OCI-LY7 (cell line): ENCODE data around the gene ISYNA1. TPM values are rescaled to one million over a fixed set of nuclear protein-coding genes. Genes with fewer than 3 reads are reported as not detected.

ENCODE experiments used
- BruUV-seq: library from RNA; stranded (reverse); fragments of 400-500 nt; replicated peaks from 2 replicates; lab custom pipeline; 2021; lab: Mats Ljungman, UMichigan
- CTCF ChIA-PET: fragments of 300-600 bp; sonication (Branson Sonifier 250); formaldehyde crosslinking; loops from one replicate; lab custom pipeline; 2022; ENCODE audit warnings: antibody characterized with exemption; ENCODE audit not compliant: unreplicated experiment; lab: Charles Lee
- POLR2A ChIA-PET: fragments of 300-600 bp; sonication (Branson Sonifier 250); formaldehyde crosslinking; loops from one replicate; lab custom pipeline; 2022; ENCODE audit warnings: antibody characterized with exemption; lab: Charles Lee
- DNase-seq: peaks from one replicate; pipeline ENCODE4 v3.0.0-alpha.2; 2015; ENCODE audit warnings: low spot score
- H2AFZ ChIP-seq: fragments of 200-600 bp; sonication (generic), shearing (Covaris generic); 2 replicates; pipeline ENCODE4 v1.6.1; 2014; ENCODE audit warnings: mild to moderate bottlenecking, antibody characterized with exemption, low read length, moderate library complexity
- H3K27ac ChIP-seq: fragments of 200-600 bp; sonication (generic); 2 replicates; pipeline ENCODE4 v1.5.1; 2014; ENCODE audit warnings: mixed run types, low read depth, mild to moderate bottlenecking, moderate library complexity, low read length, inconsistent platforms; ENCODE audit not compliant: poor library complexity, severe bottlenecking
- H3K36me3 ChIP-seq: fragments of 200-600 bp; sonication (generic); 2 replicates; pipeline ENCODE4 v1.6.1; 2014; ENCODE audit warnings: mild to moderate bottlenecking, antibody characterized with exemption, low read length, moderate library complexity, mixed read lengths; ENCODE audit not compliant: insufficient read depth
- H3K4me1 ChIP-seq: fragments of 200-600 bp; sonication (generic); 2 replicates; pipeline ENCODE4 v1.5.1; 2014; ENCODE audit warnings: mild to moderate bottlenecking, low read length; ENCODE audit not compliant: insufficient read depth, poor library complexity, severe bottlenecking
- H3K4me2 ChIP-seq: fragments of 200-600 bp; sonication (generic); 2 replicates; pipeline ENCODE4 v1.6.1; 2014; ENCODE audit warnings: mild to moderate bottlenecking, low read length
- H3K4me3 ChIP-seq: fragments of 200-600 bp; sonication (generic); 2 replicates; pipeline ENCODE4 v1.5.1; 2014; ENCODE audit warnings: mild to moderate bottlenecking, low read depth, low read length; ENCODE audit not compliant: poor library complexity, severe bottlenecking
- H3K79me2 ChIP-seq: fragments of 200-600 bp; sonication (generic); 2 replicates; pipeline ENCODE4 v1.6.1; 2016; ENCODE audit warnings: low read depth, mild to moderate bottlenecking, low read length, moderate library complexity, mixed read lengths; ENCODE audit not compliant: insufficient read depth
- H3K9me2 ChIP-seq: fragments of 200-600 bp; sonication (generic); 2 replicates; pipeline ENCODE4 v1.6.1; 2016; ENCODE audit warnings: mild to moderate bottlenecking, low read length, mixed read lengths; ENCODE audit not compliant: insufficient read depth
- H3K9me3 ChIP-seq: fragments of 200-600 bp; sonication (generic); 2 replicates; pipeline ENCODE4 v1.6.1; 2014; ENCODE audit warnings: mild to moderate bottlenecking, mixed run types, low read length, mixed read lengths
- H4K20me1 ChIP-seq: fragments of 200-600 bp; sonication (generic); 2 replicates; pipeline ENCODE4 v1.6.1; 2014; ENCODE audit warnings: mild to moderate bottlenecking, antibody characterized with exemption, low read length, moderate library complexity, mixed read lengths; ENCODE audit not compliant: insufficient read depth
- CTCF ChIP-seq: fragments of 200-600 bp; sonication (generic); conservative IDR thresholded peaks from 2 replicates; pipeline ENCODE4 v1.5.1; 2014; ENCODE audit warnings: mild to moderate bottlenecking, antibody characterized with exemption, low read length, moderate library complexity, mixed read lengths
- EZH2phosphoT487 ChIP-seq: fragments of 200-600 bp; sonication (generic); IDR thresholded peaks from 2 replicates; pipeline ENCODE4 v1.6.1; 2018; ENCODE audit warnings: low read depth, borderline replicate concordance, mild to moderate bottlenecking, mixed run types, antibody characterized with exemption, low read length, moderate library complexity, mixed read lengths
- intact Hi-C: fragments of 100-400 bp; cut with micrococcal nuclease; formaldehyde crosslinking; loops from one replicate; pipeline ENCODE4 v1.10.0; 2022; ENCODE audit not compliant: unreplicated experiment
- total RNA-seq, 2 experiments: library from RNA; depleted of rRNA in 1 of 2; stranded (reverse); fragments of >200 nt in 1 of 2; shearing (Covaris generic) in 1 of 2; gene quantifications; 2 replicates each; pipeline ENCODE4 v1.2.3, GENCODE V29; 2014 to 2022

ISYNA1 gene
- total RNA-seq, 2 experiments from 2014 or later = 1.8 to 8.9 TPM

DNA sequence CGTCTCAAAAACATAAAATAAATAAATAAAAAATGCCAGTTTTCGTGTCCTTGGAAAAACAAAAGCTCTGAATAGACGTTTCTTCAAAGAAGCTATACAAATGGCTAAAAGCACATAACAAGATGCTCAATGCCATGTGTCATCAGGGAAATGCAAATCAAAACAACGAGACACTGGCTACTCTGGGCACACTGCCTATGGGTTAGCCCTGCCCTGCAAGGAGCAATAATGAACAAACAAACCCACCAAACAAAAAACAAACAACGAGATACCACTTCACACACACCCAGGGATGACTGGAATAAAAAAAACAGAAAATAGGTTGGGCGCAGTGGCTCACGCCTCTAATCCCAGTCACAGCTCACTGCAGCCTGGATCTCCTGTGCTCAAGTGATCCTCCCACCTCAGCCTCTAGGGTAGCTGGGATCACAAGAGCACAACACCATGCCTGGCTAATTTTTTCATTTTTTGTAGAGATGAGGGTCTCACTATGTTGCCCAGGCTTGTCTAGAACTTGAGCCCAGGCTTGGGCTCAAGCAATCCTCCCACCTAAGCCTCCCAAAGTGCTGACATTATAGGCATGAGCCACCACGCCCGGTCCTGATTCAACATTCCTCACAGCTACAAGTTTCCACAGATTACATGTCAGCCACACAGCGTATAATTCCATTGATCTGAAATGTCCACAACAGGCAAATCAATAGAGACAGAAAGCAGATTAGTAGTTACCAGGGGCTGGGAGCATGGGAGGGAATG lies 15.5 kb upstream of the ISYNA1 start:
- no peak for TF ChIP-seq EZH2phosphoT487
- TF ChIP-seq CTCF = no peak
- intact Hi-C loops = loop anchor here (5.0 kb wide), 1 partner anchor 219 kb away; no protein-coding TSS in a partner anchor
- H3K79me2 ChIP-seq = no peaks in the 10 kb centered on the region
- H3K4me2 ChIP-seq = no peak overlapping the region
- H4K20me1 ChIP-seq = no peaks in the 10 kb centered on the region
- no peaks in the 10 kb centered on the region for H3K9me2 ChIP-seq
- H2AFZ ChIP-seq = no peak overlapping the region
- TSS peak; percentile 41 for BruUV-seq
- H3K27ac ChIP-seq = no peak overlapping the region
- H3K4me3 ChIP-seq = no peak overlapping the region
- H3K4me1 ChIP-seq = no peaks in the 10 kb centered on the region
- DNase-seq = no peak
- ChIA-PET CTCF (no interaction called here), POLR2A (interaction anchor here (0.6 kb wide), 1 partner anchor 352 kb away, joined by 3 read pairs; no protein-coding TSS in a partner anchor)
- H3K9me3 ChIP-seq = no peaks in the 10 kb centered on the region
- peaks cover 32% of the 10 kb centered on the region for H3K36me3 ChIP-seq

DNA sequence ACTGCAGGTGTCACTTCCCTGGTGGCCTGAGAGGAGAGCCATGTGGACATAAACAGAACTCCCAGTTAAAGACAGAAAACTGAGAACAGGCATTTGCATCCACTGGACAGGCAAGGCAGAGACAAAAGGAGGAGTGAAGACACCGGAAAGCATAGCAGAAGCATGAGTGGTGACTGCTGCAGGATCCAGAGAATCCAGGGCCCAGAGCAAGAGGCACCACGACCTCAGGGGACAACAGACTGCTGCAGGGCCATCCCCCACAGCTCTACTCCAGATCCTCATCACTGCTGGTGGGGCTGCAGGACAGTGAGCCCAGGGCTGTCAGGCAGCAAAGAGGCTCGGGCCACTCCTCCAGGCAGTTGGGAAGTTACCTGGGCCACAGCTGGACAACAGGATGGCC lies 14.5 kb upstream of the ISYNA1 start:
- H3K4me1 ChIP-seq = no peaks in the 10 kb centered on the region
- H3K9me2 ChIP-seq = no peaks in the 10 kb centered on the region
- H4K20me1 ChIP-seq = no peaks in the 10 kb centered on the region
- no peak overlapping the region for H3K4me3 ChIP-seq
- no peak overlapping the region for H3K27ac ChIP-seq
- TF ChIP-seq CTCF = no peak
- no peak for TF ChIP-seq EZH2phosphoT487
- no peaks in the 10 kb centered on the region for H3K79me2 ChIP-seq
- peaks cover 35% of the 10 kb centered on the region for H3K36me3 ChIP-seq
- no peaks in the 10 kb centered on the region for H3K9me3 ChIP-seq
- ChIA-PET CTCF (no interaction called here), POLR2A (no interaction called here)
- BruUV-seq = no TSS peak
- no peak for DNase-seq
- no peak overlapping the region for H2AFZ ChIP-seq
- intact Hi-C loops = loop anchor here (5.0 kb wide), 1 partner anchor 220 kb away; no protein-coding TSS in a partner anchor
- H3K4me2 ChIP-seq = no peak overlapping the region
